Neural cell (in vitro differentiated cells): ENCODE data around the gene TELO2.

Source experiments
- EP300 ChIP-seq: fragments of 450-650 bp; conservative IDR thresholded peaks from 2 replicates; pipeline ENCODE4 v1.6.1; 2014; ENCODE audit warnings: antibody characterized with exemption, mild to moderate bottlenecking, moderate library complexity; ENCODE audit not compliant: poor library complexity, severe bottlenecking
- EZH2 ChIP-seq: fragments of 200-600, 300-800 bp; shearing (Covaris generic), sonication (generic); IDR thresholded peaks from 2 replicates; pipeline ENCODE4 v1.6.1; 2014; ENCODE audit warnings: antibody characterized with exemption, low read length, borderline replicate concordance, mild to moderate bottlenecking; ENCODE audit not compliant: insufficient read depth, poor library complexity, severe bottlenecking
- RAD21 ChIP-seq: fragments of 450-650 bp; conservative IDR thresholded peaks from 2 replicates; pipeline ENCODE4 v1.6.1; 2014; ENCODE audit warnings: antibody characterized with exemption, mild to moderate bottlenecking, moderate library complexity
- TF ChIP-seq, protein P1 (sequence below): fragments of 450-650 bp; IDR thresholded peaks from 2 replicates; pipeline ENCODE4 v1.5.1; 2014; ENCODE audit warnings: antibody characterized with exemption, mild to moderate bottlenecking, moderate library complexity; ENCODE audit not compliant: poor library complexity, severe bottlenecking

- TF ChIP-seq, protein P1, sequence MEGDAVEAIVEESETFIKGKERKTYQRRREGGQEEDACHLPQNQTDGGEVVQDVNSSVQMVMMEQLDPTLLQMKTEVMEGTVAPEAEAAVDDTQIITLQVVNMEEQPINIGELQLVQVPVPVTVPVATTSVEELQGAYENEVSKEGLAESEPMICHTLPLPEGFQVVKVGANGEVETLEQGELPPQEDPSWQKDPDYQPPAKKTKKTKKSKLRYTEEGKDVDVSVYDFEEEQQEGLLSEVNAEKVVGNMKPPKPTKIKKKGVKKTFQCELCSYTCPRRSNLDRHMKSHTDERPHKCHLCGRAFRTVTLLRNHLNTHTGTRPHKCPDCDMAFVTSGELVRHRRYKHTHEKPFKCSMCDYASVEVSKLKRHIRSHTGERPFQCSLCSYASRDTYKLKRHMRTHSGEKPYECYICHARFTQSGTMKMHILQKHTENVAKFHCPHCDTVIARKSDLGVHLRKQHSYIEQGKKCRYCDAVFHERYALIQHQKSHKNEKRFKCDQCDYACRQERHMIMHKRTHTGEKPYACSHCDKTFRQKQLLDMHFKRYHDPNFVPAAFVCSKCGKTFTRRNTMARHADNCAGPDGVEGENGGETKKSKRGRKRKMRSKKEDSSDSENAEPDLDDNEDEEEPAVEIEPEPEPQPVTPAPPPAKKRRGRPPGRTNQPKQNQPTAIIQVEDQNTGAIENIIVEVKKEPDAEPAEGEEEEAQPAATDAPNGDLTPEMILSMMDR = no peak
- no peak for TF ChIP-seq EP300
- no peak for TF ChIP-seq RAD21
- TF ChIP-seq EZH2 = no peak
These were observed 5.9 kb downstream of the TELO2 start for GRCh38 chr16:1498899-1499676.
